ENCODE measurements around the gene ESR2.
A peak's percentile ranks its signal among the peaks of the same experiment; 100 is the strongest.

DNA sequence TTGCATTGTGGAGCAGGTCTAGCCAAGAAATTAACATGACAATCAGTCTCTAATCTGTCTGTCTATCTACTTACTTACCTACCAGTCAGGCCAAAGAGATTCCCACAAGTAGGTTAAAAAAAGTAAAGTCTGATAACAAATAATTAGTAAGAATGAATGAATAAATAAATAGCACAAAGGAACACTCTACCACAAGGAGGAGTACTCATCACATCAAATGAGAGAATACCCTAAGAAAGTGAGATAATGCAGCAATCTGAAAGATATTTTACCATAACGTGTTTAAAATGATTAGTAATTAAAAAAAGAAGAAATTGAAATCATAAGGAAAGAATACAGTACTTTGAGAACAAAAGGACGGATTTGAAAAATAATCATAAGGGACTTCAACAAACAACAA, 254.1 kb downstream of the ESR2 start:
- TF ChIP-seq EZH2 (IDR thresholded peaks at IDR 0.05; ENCODE audit: borderline replicate concordance, low read depth, low read length, severe bottlenecking) (no peak), GATA2 (IDR thresholded peaks at IDR 0.05; ENCODE audit: insufficient read depth, insufficient read length, low read depth, low read length) (no peak), POLR2A (IDR thresholded peaks at IDR 0.05; ENCODE audit: low read depth, low read length) (no peak), FOS (IDR thresholded peaks at IDR 0.05; ENCODE audit: borderline replicate concordance, insufficient read depth, low read length) (no peak), JUN (IDR thresholded peaks at IDR 0.05; ENCODE audit: borderline replicate concordance, insufficient read depth, insufficient read length, low read depth) (no peak), POLR2AphosphoS5 (IDR thresholded peaks at IDR 0.05; ENCODE audit: insufficient read depth, low read depth, low read length) (no peak), MAX (IDR thresholded peaks at IDR 0.05; ENCODE audit: insufficient read depth, insufficient read length) (no peak), MYC (IDR thresholded peaks at IDR 0.05; ENCODE audit: low read depth, low read length) (no peak)
- TF ChIP-seq, protein P1, sequence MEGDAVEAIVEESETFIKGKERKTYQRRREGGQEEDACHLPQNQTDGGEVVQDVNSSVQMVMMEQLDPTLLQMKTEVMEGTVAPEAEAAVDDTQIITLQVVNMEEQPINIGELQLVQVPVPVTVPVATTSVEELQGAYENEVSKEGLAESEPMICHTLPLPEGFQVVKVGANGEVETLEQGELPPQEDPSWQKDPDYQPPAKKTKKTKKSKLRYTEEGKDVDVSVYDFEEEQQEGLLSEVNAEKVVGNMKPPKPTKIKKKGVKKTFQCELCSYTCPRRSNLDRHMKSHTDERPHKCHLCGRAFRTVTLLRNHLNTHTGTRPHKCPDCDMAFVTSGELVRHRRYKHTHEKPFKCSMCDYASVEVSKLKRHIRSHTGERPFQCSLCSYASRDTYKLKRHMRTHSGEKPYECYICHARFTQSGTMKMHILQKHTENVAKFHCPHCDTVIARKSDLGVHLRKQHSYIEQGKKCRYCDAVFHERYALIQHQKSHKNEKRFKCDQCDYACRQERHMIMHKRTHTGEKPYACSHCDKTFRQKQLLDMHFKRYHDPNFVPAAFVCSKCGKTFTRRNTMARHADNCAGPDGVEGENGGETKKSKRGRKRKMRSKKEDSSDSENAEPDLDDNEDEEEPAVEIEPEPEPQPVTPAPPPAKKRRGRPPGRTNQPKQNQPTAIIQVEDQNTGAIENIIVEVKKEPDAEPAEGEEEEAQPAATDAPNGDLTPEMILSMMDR (IDR thresholded peaks at IDR 0.05; ENCODE audit: extremely low read depth in 1 of 2, insufficient read depth in 1 of 2, low read depth in 1 of 2, low read length in 2 of 2), result peak in 1 of 2 donors; percentile 9
